GM12892 (cell line): Measurements from ENCODE around the gene HSP90AA1.

Experiments
- POLR2A ChIP-seq: IDR thresholded peaks from 2 replicates; pipeline ENCODE4 v1.6.1; 2011; ENCODE audit warnings: low read depth, low read length, control low read depth
- POLR2AphosphoS5 ChIP-seq: IDR thresholded peaks from 2 replicates; pipeline ENCODE4 v1.6.1; 2011; ENCODE audit warnings: low read depth, low read length, control low read depth
- TAF1 ChIP-seq: IDR thresholded peaks from 2 replicates; pipeline ENCODE4 v1.6.1; 2011; ENCODE audit warnings: low read depth, mild to moderate bottlenecking, control low read depth, low read length, borderline replicate concordance

GRCh38 chr14:102086972-102087761 lies at the start of gene HSP90AA1:
- TF ChIP-seq POLR2A (peak; percentile 99), POLR2AphosphoS5 (peak; percentile 99), TAF1 (peak; percentile 82)
